Measurements from ENCODE around the gene NAA50. TPM values are rescaled to one million over a fixed set of nuclear protein-coding genes. Genes with fewer than 3 reads are reported as not detected.

The NAA50 gene
- total and polyA plus RNA-seq, 10 of the 15 experiments (the other 5 are each of a cell fraction or from before 2014, with no cell fraction given) = 31.7 to 205 (median 110) TPM

GRCh38 chr3:113795693-113796092 lies 49.6 kb upstream of the NAA50 start:
- SMC1A ChIA-PET (ENCODE audit: uncharacterized antibody, unreplicated experiment) = interaction anchor here (1.1 kb wide), 1 partner anchor 29 kb away, joined by 3 read pairs; no protein-coding TSS in a partner anchor
- H3K79me2 ChIP-seq (ENCODE audit: control insufficient read depth, insufficient read depth, low read length) = no peaks in the 10 kb centered on the region

More at GRCh38 chr3:113795693-113796092, 49.6 kb upstream of the NAA50 start:
- no peak for ATAC-seq
- FAIRE-seq = no peak
- ChIA-PET CTCF (no interaction called here), POLR2A (no interaction called here), RAD21 (ENCODE audit: unreplicated experiment) (interaction anchor here (0.7 kb wide), 1 partner anchor 51 kb away, joined by 3 read pairs; no protein-coding TSS in a partner anchor)
- H3K27ac ChIP-seq (ENCODE audit: control insufficient read depth, insufficient read depth) = no peak overlapping the region
- H3K9ac ChIP-seq (ENCODE audit: control insufficient read depth, insufficient read depth, low read length) = no peak overlapping the region
- H3K36me3 ChIP-seq (ENCODE audit: control insufficient read depth in 2 of 2, insufficient read depth in 2 of 2, low read length in 1 of 2) = peaks cover 2 to 7% of the 10 kb centered on the region in 2 experiments; a peak in 3 of 4 replicates
- 90% methylated on average over 4 of the region's 4 CpGs for WGBS (ENCODE audit: insufficient coverage, insufficient replicate concordance, low lambda C conversion rate, missing lambda C conversion rate)
- H2AFZ ChIP-seq (ENCODE audit: control insufficient read depth, low read depth, low read length) = no peak overlapping the region
- H3K9me3 ChIP-seq (replicated peaks; ENCODE audit: control insufficient read depth, insufficient read depth, low read length) = no peaks in the 10 kb centered on the region
- intact Hi-C loops (cut with micrococcal nuclease; ENCODE audit: unreplicated experiment) = no loop called here
- H3K4me1 ChIP-seq (ENCODE audit: control insufficient read depth, insufficient read depth, low read length) = no peaks in the 10 kb centered on the region
- no TSS peak for BruUV-seq (replicated peaks)
- H3K4me2 ChIP-seq (ENCODE audit: control insufficient read depth, insufficient read depth) = no peak overlapping the region
- H3K27me3 ChIP-seq (replicated peaks in 1 of 2; ENCODE audit: control insufficient read depth in 2 of 2, insufficient read depth in 2 of 2, low read length in 1 of 2) = no peaks in the 10 kb centered on the region
- TF ChIP-seq ASH2L (IDR thresholded peaks at IDR 0.05; ENCODE audit: borderline replicate concordance, low read depth) (no peak), KDM1A (IDR thresholded peaks at IDR 0.05; ENCODE audit: borderline replicate concordance) (no peak), PBX3 (IDR thresholded peaks at IDR 0.05; ENCODE audit: insufficient replicate concordance, low read depth, low read length) (no peak), IKZF1 (conservative IDR thresholded peaks at IDR 0.05) (no peak), MLLT1 (IDR thresholded peaks at IDR 0.05) (no peak)
- no peak overlapping the region for H3K4me3 ChIP-seq
- in situ Hi-C loops (cut with MboI) = no loop called here
- DNase-seq (ENCODE audit: low read depth, low spot score) = no peak
- H4K20me1 ChIP-seq (ENCODE audit: control insufficient read depth, insufficient read depth) = no peaks in the 10 kb centered on the region

Measured in GM12878 (cell line).